COLO829 (cell line): ENCODE results near the gene ATP10B.
"Not testable (repeated sequence)": the region's sequence is repeated elsewhere in the genome, so short reads cannot be mapped to it uniquely, and the experiment has no call there.

Experiments used
- DNase-seq: peaks from one replicate; pipeline ENCODE4 v3.0.0; 2012; ENCODE audit warnings: low spot score

The ATP10B gene

GRCh38 chr5:160852049-160852448 lies at the start of gene ATP10B:
ATP10B (minus strand) TSS chr5:160852211; CDS start chr5:160688074, 164,137 bp downstream.
- peak; percentile 55 for DNase-seq

GRCh38 chr5:160901656-160902055 lies 49.6 kb upstream of the ATP10B start:
- no peak for DNase-seq

DNA sequence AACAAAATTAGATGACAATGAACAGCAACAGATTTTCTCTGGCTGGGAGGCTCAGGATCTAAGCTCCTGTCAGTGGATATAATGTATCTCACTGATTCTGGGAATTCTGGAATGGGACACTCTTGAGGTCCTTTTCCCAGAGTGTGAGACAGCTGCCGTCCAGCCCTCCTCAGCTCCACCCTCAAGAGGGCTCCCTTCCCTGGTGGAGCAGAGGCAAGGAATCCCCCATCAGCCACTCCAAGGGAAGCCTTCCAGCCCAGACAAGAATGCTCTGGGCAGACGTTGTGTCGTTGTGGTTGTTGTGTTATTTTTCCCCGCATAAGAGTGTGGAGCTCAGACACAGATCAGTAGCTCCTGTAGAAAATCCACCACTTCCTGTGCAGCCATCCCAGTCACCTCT lies 47.7 kb upstream of the ATP10B start:
- no peak for DNase-seq

DNA sequence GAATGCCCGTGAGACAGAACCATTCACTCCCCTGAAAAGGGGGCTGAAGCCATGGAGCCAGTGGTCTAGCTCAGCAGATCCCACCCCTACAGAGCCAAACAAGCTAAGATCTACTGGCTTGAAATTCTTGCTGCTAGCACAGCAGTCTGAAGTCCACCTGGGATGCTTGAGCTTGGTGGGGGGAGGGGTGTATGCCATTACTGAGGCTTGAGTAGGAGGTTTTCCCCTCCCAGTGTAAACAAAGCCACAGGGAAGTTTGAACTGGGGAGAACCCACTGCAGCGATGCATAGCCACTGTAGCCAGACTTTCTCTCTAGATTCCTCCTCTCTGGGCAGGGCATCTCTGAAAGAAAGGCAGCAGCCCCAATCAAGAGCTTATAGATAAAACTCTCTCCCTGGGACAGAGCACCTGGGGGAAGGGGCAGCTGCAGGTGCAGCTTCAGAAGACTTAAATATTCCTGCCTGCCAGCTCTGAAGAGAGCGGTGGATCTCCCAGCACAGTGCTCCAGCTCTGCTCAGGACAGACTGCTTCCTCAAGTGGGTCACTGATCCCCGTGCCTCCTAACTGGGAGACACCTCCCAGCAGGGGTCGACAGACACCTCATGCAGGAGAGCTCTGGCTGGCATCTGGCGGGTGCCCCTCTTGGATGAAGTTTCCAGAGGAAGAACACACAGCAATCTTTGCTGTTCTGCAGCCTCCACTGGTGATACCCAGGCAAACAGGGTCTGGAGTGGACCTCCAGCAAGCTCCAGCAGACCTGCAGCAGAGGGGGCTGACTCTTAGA lies 41.4 kb upstream of the ATP10B start:
- not testable (repeated sequence) for DNase-seq

- peak; percentile 1 for DNase-seq
Measured at GRCh38 chr5:160887780-160888179, 35.8 kb upstream of the ATP10B start.

- DNase-seq, result not testable (repeated sequence)
Measured at GRCh38 chr5:160873560-160874200, 21.7 kb upstream of the ATP10B start.

DNA sequence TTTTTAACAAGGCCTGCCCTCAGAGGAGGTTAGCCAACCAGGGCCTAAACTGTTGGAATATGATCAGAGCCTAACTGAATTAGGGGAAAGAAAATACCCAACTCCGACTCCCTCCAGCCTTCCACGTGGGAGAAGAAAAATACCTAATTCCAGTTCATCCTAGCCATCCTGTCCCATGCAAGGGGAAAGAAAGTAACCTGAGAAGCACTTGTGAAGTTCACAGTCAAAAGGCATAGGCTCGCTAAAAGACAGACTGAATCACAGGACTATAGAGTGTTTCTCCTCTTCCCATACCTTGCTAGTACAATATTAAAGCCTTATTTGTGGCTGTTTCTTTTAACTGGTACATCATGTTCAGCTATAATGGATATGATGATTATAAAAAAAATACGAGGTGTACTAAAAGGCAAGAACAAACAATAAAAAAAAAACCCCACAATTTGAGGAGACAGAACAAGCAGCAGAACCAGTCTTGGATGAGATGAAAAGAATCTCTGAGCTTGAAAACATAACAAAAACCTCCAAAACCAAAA lies 18.0 kb upstream of the ATP10B start:
- no peak for DNase-seq

- DNase-seq, result no peak
Measured at GRCh38 chr5:160867976-160868375, 16.0 kb upstream of the ATP10B start.

GRCh38 chr5:160851451-160851850 lies 560 bp downstream of the ATP10B start:
- DNase-seq, result no peak

- no peak for DNase-seq
Measured at GRCh38 chr5:160850421-160850820, 1.6 kb downstream of the ATP10B start.

GRCh38 chr5:160847526-160848085 lies 4.4 kb downstream of the ATP10B start:
- no peak for DNase-seq

- no peak for DNase-seq
Measured at GRCh38 chr5:160846642-160847041, 5.4 kb downstream of the ATP10B start.

DNA sequence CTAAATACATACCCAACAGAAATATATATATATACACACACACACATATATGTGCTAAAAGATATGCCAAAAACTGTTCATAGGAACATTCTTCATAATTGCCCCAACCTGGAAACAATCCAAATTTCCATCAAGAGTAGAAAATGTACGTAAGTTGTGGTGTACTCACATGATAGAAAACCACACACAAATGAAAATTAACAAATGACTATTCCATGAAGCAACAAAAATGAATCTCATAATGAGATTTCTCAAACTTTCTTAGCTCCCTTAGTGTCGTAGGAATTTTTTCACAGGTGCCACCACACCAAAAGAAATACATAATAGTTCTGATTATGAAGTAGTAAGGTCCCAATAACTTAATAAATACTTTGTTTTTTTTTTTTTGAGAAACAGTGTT lies 7.8 kb downstream of the ATP10B start:
- no peak for DNase-seq

- no peak for DNase-seq
Measured at GRCh38 chr5:160843240-160843639, 8.8 kb downstream of the ATP10B start.

- DNase-seq, result no peak
Measured at GRCh38 chr5:160837749-160838593, 14.0 kb downstream of the ATP10B start.

DNA sequence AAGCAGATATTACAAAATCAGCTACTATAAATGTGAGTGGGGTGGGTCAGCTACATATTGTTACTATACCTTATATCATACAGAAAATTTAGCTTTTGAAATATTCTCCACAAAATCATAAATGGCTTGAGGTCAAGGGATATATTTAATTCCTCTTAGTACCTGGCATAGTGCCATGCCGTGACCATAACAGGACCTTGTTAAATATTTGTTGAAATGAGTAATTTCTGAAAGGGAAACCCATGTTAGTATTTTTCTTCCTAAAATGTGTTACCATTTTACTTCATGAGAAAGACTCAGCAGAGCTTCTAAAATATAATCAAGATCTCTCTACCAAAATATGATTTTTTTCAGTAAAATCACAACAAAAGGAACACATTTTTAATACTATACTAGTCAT lies 14.8 kb downstream of the ATP10B start:
- no peak for DNase-seq

GRCh38 chr5:160835818-160836528 lies 16.0 kb downstream of the ATP10B start:
- DNase-seq, result no peak

GRCh38 chr5:160835376-160835775 lies 16.6 kb downstream of the ATP10B start:
- no peak for DNase-seq

DNA sequence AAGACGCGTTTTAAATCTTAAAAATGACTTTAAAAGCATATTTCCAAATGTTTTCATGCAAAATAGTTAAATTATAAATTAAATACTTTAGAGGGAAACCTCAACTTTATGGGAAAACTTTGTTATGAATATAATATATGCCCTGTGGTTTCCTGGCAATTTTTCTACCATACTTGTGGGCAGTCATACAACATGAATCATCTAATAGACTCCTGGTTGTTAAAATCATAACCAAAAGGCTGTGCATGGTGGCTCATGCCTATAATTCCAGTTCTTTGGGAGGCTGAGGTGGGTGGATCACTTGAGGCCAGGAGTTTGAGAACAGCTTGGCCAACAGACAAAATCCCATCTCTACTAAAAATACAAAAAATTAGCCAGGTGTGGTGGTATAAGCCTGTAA lies 18.2 kb downstream of the ATP10B start:
- DNase-seq, result no peak

GRCh38 chr5:160831801-160832200 lies 20.2 kb downstream of the ATP10B start:
- peak; percentile 32 for DNase-seq

- no peak for DNase-seq
Measured at GRCh38 chr5:160824301-160825001, 27.6 kb downstream of the ATP10B start.
